Gastroesophageal sphincter (tissue), 3 donors: ENCODE results near the gene AKAP5.

Source experiments
- EP300 ChIP-seq: sonication (generic); formaldehyde crosslinking; IDR thresholded peaks from one replicate; pipeline ENCODE4 v1.6.1; 2017; ENCODE audit warnings: antibody characterized with exemption, mild to moderate bottlenecking
- POLR2A ChIP-seq, 2 donors: fragments of 450-650 bp; IDR thresholded peaks; one replicate each; pipeline ENCODE4 v1.6.1; 2017; ENCODE audit warnings: antibody characterized with exemption in 2 of 2, mild to moderate bottlenecking in 2 of 2, moderate library complexity in 1 of 2
- POLR2AphosphoS5 ChIP-seq: sonication (generic); formaldehyde crosslinking; IDR thresholded peaks from one replicate; pipeline ENCODE4 v1.6.1; 2017; ENCODE audit warnings: antibody characterized with exemption
- TF ChIP-seq, protein P1 (sequence below), 4 experiments: fragments of 200-600 bp in 2 of 4; fragments of 450-650 bp in 2 of 4; sonication (generic) in 1 of 4; IDR thresholded peaks; one replicate each; pipeline ENCODE4 v1.5.1; 2017 to 2019; ENCODE audit warnings: antibody characterized with exemption in 4 of 4, mild to moderate bottlenecking in 2 of 4, moderate library complexity in 2 of 4

DNA sequence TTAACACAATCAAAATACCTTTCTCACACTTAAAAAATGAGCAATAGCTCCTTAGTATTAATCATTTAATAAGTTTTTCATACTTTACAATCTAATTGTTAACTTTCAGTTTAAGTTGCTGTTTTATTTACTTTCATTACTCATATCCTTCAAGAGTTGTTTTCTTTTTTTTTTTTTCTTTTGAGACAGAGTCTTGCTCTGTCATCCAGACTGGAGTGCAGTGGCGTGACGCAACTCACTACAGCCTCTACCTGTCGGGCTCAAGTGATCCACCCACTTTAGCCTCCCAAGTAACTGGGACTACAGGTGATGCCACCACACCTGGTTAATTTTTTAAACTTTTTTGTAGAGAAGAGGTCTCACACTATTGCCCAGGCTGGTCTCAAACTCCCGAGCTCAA, 55.4 kb downstream of the AKAP5 start:
- TF ChIP-seq EP300 = no peak
- TF ChIP-seq, protein P1, sequence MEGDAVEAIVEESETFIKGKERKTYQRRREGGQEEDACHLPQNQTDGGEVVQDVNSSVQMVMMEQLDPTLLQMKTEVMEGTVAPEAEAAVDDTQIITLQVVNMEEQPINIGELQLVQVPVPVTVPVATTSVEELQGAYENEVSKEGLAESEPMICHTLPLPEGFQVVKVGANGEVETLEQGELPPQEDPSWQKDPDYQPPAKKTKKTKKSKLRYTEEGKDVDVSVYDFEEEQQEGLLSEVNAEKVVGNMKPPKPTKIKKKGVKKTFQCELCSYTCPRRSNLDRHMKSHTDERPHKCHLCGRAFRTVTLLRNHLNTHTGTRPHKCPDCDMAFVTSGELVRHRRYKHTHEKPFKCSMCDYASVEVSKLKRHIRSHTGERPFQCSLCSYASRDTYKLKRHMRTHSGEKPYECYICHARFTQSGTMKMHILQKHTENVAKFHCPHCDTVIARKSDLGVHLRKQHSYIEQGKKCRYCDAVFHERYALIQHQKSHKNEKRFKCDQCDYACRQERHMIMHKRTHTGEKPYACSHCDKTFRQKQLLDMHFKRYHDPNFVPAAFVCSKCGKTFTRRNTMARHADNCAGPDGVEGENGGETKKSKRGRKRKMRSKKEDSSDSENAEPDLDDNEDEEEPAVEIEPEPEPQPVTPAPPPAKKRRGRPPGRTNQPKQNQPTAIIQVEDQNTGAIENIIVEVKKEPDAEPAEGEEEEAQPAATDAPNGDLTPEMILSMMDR (IDR thresholded peaks at IDR 0.05) = no peak
- no peak for TF ChIP-seq POLR2AphosphoS5
- TF ChIP-seq POLR2A (IDR thresholded peaks at IDR 0.05) = no peak
